Hepatocyte (in vitro differentiated cells): Measurements from ENCODE around the gene KRT26. TPM values are rescaled to one million over a fixed set of nuclear protein-coding genes. Genes with fewer than 3 reads are reported as not detected.
A peak's percentile ranks its signal among the peaks of the same experiment; 100 is the strongest.

Experiments used
- DNase-seq: peaks from one replicate; pipeline ENCODE4 v3.0.0-alpha.2; 2016; ENCODE audit warnings: low spot score
- H2AFZ ChIP-seq: fragments of 200-600 bp; sonication (generic); 2 replicates; pipeline ENCODE4 v1.6.0; 2016; ENCODE audit warnings: antibody characterized with exemption, mild to moderate bottlenecking
- H3K27ac ChIP-seq: fragments of 200-600 bp; sonication (generic); 2 replicates; pipeline ENCODE4 v1.5.1; 2016; ENCODE audit warnings: mild to moderate bottlenecking
- H3K27me3 ChIP-seq: fragments of 200-600 bp; sonication (generic); 2 replicates; pipeline ENCODE4 v1.6.1; 2016
- H3K36me3 ChIP-seq: fragments of 200-600 bp; sonication (generic); replicated peaks from 2 replicates; pipeline ENCODE4 v1.5.1; 2016; ENCODE audit warnings: low read depth; ENCODE audit not compliant: insufficient read depth
- H3K4me1 ChIP-seq: fragments of 200-600 bp; sonication (generic); 2 replicates; pipeline ENCODE4 v1.5.1; 2016; ENCODE audit warnings: mild to moderate bottlenecking, moderate library complexity; ENCODE audit not compliant: insufficient read depth
- H3K4me2 ChIP-seq: fragments of 200-600 bp; sonication (generic); 2 replicates; pipeline ENCODE4 v1.6.0; 2016
- H3K4me3 ChIP-seq: fragments of 200-600 bp; sonication (generic); 2 replicates; pipeline ENCODE4 v1.5.1; 2016; ENCODE audit warnings: mild to moderate bottlenecking
- H3K79me2 ChIP-seq: fragments of 200-600 bp; sonication (generic); 2 replicates; pipeline ENCODE4 v1.6.0; 2017; ENCODE audit warnings: mild to moderate bottlenecking
- H3K9me2 ChIP-seq: fragments of 200-600 bp; sonication (generic); replicated peaks from 2 replicates; pipeline ENCODE4 v1.6.0; 2017; ENCODE audit warnings: mild to moderate bottlenecking; ENCODE audit not compliant: insufficient read depth
- H3K9me3 ChIP-seq: fragments of 200-600 bp; sonication (generic); 2 replicates; pipeline ENCODE4 v1.5.1; 2016; ENCODE audit warnings: low read depth, mild to moderate bottlenecking
- H4K20me1 ChIP-seq: fragments of 200-600 bp; sonication (generic); 2 replicates; pipeline ENCODE4 v1.6.0; 2016; ENCODE audit warnings: mild to moderate bottlenecking; ENCODE audit not compliant: insufficient read depth, poor library complexity, severe bottlenecking
- EZH2 ChIP-seq: fragments of 200-600 bp; sonication (generic); IDR thresholded peaks from 2 replicates; pipeline ENCODE4 v1.6.1; 2016; ENCODE audit warnings: antibody characterized with exemption, mild to moderate bottlenecking, borderline replicate concordance
- EZH2phosphoT487 ChIP-seq: fragments of 200-600 bp; sonication (generic); IDR thresholded peaks from one replicate; pipeline ENCODE4 v1.6.1; 2018; ENCODE audit warnings: antibody characterized with exemption, mild to moderate bottlenecking, low read depth, moderate library complexity; ENCODE audit not compliant: unreplicated experiment, severe bottlenecking
- WGBS: methylation state at CpG from one replicate; pipeline ENCODE4 v1.1.6; 2016; ENCODE audit warnings: low lambda C conversion rate; ENCODE audit errors: missing lambda C conversion rate; 5-methylcytosine and 5-hydroxymethylcytosine counted together
- polyA plus RNA-seq: library from polyadenylated mRNA; unstranded; fragments of >200 nt; fragmentation: Nextera tagmentation; extraction: Ambion mirVana; gene quantifications from 2 replicates; pipeline ENCODE4 v1.2.1, GENCODE V29; 2016
- total RNA-seq: library from RNA; depleted of rRNA; stranded (reverse); fragments of >200 nt; gene quantifications from 2 replicates; pipeline ENCODE4 v1.2.3, GENCODE V29; 2014
- TF ChIP-seq, protein P1 (sequence below): fragments of 200-600 bp; sonication (generic); IDR thresholded peaks from 2 replicates; pipeline ENCODE4 v1.5.1; 2016; ENCODE audit warnings: antibody characterized with exemption, mild to moderate bottlenecking; ENCODE audit not compliant: poor library complexity

The KRT26 gene
- total and polyA plus RNA-seq, 2 experiments from 2014 or later, result not detected

DNA sequence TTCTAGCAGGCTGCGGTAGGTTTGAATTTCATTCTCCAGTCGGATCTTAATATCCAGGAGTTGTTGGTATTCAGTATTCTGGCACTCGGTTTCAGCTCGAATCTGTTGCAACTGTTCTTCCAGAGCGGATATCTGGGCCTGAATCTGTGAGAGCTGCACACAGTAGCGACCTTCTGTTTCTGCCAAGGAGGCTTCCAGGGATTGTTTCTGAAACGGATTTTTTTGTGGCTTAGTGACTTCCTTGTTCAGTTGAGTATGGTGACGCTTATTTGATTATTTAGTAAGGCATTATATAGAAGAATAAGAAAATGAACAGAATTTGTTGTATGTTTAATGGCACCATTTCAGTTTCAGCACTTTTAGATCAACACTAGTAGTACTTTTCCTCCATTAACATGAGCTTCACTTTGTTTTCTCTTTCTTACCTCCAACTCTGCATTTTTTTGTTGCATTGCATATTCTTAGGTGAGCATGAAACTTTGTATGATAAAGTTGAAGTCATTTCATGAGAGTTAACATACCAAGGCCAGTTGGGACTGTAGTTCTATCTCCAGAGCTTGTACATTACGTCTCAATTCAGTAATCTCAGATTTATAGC lies 47.6 kb upstream of the KRT26 start:
- H2AFZ ChIP-seq, result peak overlapping the region; percentile 95
- 67% methylated on average over 9 of the region's 9 CpGs for WGBS

DNA sequence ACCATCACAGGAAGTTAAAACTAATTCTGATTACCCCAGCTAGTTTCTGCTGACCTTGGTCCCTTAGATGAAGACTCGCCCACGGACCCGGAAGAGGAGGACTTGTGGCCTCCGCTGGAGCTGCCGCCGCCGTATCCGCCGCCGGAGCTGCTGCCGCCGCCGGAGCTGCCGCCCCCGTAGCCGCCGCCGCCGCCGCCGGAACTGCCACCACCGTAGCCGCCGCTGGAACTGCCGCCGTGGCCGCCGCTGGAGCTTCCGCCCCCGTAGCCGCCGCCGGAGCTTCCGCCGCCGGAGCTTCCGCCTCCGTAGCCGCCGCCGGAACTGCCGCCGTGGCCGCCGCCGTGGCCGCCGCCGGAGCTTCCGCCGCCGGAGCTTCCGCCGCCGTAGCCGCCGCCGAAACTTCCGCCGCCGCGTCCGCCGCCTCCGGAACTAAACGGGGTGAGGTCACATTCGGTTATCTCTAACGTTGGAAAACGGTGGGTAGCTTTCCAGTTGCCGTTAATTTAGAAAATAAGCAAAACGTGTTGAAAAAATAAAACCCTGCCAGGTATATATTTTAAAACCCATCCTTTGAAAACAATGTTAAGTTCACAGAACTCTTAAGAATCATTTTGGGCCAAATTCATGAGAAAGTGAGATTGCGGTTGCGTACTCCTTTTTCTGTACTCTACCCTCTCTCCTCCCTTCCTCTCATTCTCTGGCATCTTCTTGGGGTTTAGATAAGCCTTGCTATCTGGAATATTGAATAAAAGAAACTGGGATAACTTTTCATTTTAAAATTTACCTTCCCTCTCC lies 46.9 kb upstream of the KRT26 start:
- 2% methylated on average over 59 of the region's 73 CpGs for WGBS

More for the DNA sequence above, 47.6 kb upstream of the KRT26 start:
- peaks cover 31% of the 10 kb centered on the region for H3K79me2 ChIP-seq
- no peaks in the 10 kb centered on the region for H3K9me3 ChIP-seq
- TF ChIP-seq EZH2phosphoT487, result no peak
- TF ChIP-seq, protein P1, sequence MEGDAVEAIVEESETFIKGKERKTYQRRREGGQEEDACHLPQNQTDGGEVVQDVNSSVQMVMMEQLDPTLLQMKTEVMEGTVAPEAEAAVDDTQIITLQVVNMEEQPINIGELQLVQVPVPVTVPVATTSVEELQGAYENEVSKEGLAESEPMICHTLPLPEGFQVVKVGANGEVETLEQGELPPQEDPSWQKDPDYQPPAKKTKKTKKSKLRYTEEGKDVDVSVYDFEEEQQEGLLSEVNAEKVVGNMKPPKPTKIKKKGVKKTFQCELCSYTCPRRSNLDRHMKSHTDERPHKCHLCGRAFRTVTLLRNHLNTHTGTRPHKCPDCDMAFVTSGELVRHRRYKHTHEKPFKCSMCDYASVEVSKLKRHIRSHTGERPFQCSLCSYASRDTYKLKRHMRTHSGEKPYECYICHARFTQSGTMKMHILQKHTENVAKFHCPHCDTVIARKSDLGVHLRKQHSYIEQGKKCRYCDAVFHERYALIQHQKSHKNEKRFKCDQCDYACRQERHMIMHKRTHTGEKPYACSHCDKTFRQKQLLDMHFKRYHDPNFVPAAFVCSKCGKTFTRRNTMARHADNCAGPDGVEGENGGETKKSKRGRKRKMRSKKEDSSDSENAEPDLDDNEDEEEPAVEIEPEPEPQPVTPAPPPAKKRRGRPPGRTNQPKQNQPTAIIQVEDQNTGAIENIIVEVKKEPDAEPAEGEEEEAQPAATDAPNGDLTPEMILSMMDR, result no peak
- no peak for TF ChIP-seq EZH2
- peak overlapping the region; percentile 84 for H3K27ac ChIP-seq
- no peaks in the 10 kb centered on the region for H3K27me3 ChIP-seq
- H4K20me1 ChIP-seq, result no peaks in the 10 kb centered on the region
- H3K4me2 ChIP-seq, result peak overlapping the region; percentile 81
- peaks cover 17% of the 10 kb centered on the region for H3K4me1 ChIP-seq
- peak; percentile 28 for DNase-seq
- H3K4me3 ChIP-seq, result peak overlapping the region; percentile 52
- H3K9me2 ChIP-seq, result no peaks in the 10 kb centered on the region
- peaks cover 8% of the 10 kb centered on the region for H3K36me3 ChIP-seq

DNA sequence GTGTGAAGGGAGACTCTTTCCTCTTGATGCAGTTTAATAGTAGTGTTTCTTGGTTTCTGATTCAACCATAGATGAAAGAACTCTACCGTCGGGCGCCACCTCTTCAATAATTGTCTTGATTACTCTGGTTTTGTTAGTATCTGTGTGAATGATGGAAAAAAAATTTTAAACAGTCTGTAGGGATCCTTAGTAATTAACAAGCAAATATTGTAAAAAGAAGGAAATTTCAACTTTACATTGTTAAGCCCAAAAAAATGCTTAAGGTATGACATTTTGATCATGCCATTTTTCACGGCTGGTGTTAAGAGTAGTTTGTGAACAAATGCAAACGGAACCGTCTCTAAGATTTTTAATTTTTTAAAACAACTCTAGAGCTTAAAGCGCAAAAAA lies 46.3 kb upstream of the KRT26 start:
- DNase-seq, result no peak
- peaks cover 31% of the 10 kb centered on the region for H3K79me2 ChIP-seq
- H3K9me3 ChIP-seq, result no peaks in the 10 kb centered on the region
- H4K20me1 ChIP-seq, result no peaks in the 10 kb centered on the region
- H3K4me3 ChIP-seq, result peak overlapping the region; percentile 71
- H3K9me2 ChIP-seq, result no peaks in the 10 kb centered on the region
- TF ChIP-seq EZH2, result no peak
- no peak for TF ChIP-seq EZH2phosphoT487
- TF ChIP-seq, protein P1, result no peak
- peak overlapping the region; percentile 80 for H3K4me2 ChIP-seq
- WGBS, result 17% methylated on average over 7 of the region's 7 CpGs
- H3K27me3 ChIP-seq, result no peaks in the 10 kb centered on the region
- peak overlapping the region; percentile 57 for H2AFZ ChIP-seq
- H3K27ac ChIP-seq, result peak overlapping the region; percentile 94
- peaks cover 17% of the 10 kb centered on the region for H3K4me1 ChIP-seq
- H3K36me3 ChIP-seq, result peaks cover 8% of the 10 kb centered on the region

More for the DNA sequence above, 46.9 kb upstream of the KRT26 start:
- peaks cover 31% of the 10 kb centered on the region for H3K79me2 ChIP-seq
- H3K9me2 ChIP-seq, result no peaks in the 10 kb centered on the region
- peak; percentile 92 for DNase-seq
- H3K27me3 ChIP-seq, result no peaks in the 10 kb centered on the region
- peaks cover 8% of the 10 kb centered on the region for H3K36me3 ChIP-seq
- peak overlapping the region; percentile 95 for H2AFZ ChIP-seq
- H3K4me3 ChIP-seq, result peak overlapping the region; percentile 71
- peak overlapping the region; percentile 94 for H3K27ac ChIP-seq
- TF ChIP-seq EZH2 (no peak), EZH2phosphoT487 (no peak)
- TF ChIP-seq, protein P1, result no peak
- no peaks in the 10 kb centered on the region for H3K9me3 ChIP-seq
- peak overlapping the region; percentile 81 for H3K4me2 ChIP-seq
- peaks cover 17% of the 10 kb centered on the region for H3K4me1 ChIP-seq
- H4K20me1 ChIP-seq, result no peaks in the 10 kb centered on the region
